ENCODE results near the gene TNFAIP2. TPM values are rescaled to one million over a fixed set of nuclear protein-coding genes. Genes with fewer than 3 reads are reported as not detected.

TNFAIP2 gene
- total and polyA plus RNA-seq, 9 of the 15 experiments (the other 6 are each of a cell fraction or from before 2014, with no cell fraction given): 22.6 to 68.6 (median 44.6) TPM

GRCh38 chr14:103109535-103110441 is 13.5 kb upstream of the TNFAIP2 start (continued):
- TF ChIP-seq ZNF398 (CRISPR knock-in tag; IDR thresholded peaks at IDR 0.05): no peak
- peak; percentile 51 for TF ChIP-seq RBFOX2 (IDR thresholded peaks at IDR 0.05; ENCODE audit: low read depth, low read length)
- peak; percentile 80; the same call in 1 of the 2 replicates for TF ChIP-seq ZNF592 (IDR thresholded peaks at IDR 0.05)
- TF ChIP-seq PREB (CRISPR knock-in tag; IDR thresholded peaks at IDR 0.05): no peak
- TF ChIP-seq SMAD4 (CRISPR knock-in tag; conservative IDR thresholded peaks at IDR 0.05): peak; percentile 73
- TF ChIP-seq RHOXF2B (CRISPR knock-in tag; conservative IDR thresholded peaks at IDR 0.05): no peak
- TF ChIP-seq DDX20 (tag; IDR thresholded peaks at IDR 0.05; ENCODE audit: low read depth): no peak
- TF ChIP-seq TEAD1 (CRISPR knock-in tag; IDR thresholded peaks at IDR 0.05): peak in 1 of 2 experiments; percentile 93; a peak in 2 of 4 replicates
- no peak for TF ChIP-seq FOXK1 (CRISPR knock-in tag; IDR thresholded peaks at IDR 0.05; ENCODE audit: borderline replicate concordance)
- no peak for TF ChIP-seq ARNT (IDR thresholded peaks at IDR 0.05)
- TF ChIP-seq ZNF175 (CRISPR knock-in tag; IDR thresholded peaks at IDR 0.05; ENCODE audit: low read depth): peak; percentile 58; the same call in 1 of the 2 replicates
- TF ChIP-seq HOXB6 (CRISPR knock-in tag; IDR thresholded peaks at IDR 0.05; ENCODE audit: borderline replicate concordance): no peak
- TF ChIP-seq ILF3 (IDR thresholded peaks at IDR 0.05; ENCODE audit: borderline replicate concordance): no peak
- no peak for TF ChIP-seq STAT6 (CRISPR knock-in tag; IDR thresholded peaks at IDR 0.05)
- no peak for TF ChIP-seq SAP30 (IDR thresholded peaks at IDR 0.05; ENCODE audit: borderline replicate concordance, insufficient read depth, low read depth, low read length, poor library complexity, severe bottlenecking)

Measured in K562 (cell line).